ENCODE results near the gene ATP6V1E1.

DNA sequence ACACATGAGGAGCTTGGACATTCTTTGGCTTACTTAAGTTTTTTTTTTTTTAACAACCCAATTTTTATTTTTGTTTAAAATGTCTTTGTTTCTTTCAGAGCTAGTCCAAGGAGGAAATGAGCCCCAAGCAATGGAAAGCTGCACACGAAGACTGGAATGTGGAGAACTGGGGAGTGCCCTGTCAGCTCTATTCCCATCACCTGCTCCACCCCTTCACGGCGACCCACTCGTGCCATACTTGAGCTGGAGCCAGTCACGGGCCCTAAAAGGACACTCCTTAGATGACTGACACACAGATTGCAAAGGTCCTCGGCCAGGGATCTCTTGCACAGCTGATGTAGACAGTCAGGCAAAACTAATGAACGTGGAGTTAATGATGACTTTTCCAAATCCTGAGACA, 75.8 kb downstream of the ATP6V1E1 start:
- no peak for TF ChIP-seq POLR2A (IDR thresholded peaks at IDR 0.05)
- TF ChIP-seq, protein P1, sequence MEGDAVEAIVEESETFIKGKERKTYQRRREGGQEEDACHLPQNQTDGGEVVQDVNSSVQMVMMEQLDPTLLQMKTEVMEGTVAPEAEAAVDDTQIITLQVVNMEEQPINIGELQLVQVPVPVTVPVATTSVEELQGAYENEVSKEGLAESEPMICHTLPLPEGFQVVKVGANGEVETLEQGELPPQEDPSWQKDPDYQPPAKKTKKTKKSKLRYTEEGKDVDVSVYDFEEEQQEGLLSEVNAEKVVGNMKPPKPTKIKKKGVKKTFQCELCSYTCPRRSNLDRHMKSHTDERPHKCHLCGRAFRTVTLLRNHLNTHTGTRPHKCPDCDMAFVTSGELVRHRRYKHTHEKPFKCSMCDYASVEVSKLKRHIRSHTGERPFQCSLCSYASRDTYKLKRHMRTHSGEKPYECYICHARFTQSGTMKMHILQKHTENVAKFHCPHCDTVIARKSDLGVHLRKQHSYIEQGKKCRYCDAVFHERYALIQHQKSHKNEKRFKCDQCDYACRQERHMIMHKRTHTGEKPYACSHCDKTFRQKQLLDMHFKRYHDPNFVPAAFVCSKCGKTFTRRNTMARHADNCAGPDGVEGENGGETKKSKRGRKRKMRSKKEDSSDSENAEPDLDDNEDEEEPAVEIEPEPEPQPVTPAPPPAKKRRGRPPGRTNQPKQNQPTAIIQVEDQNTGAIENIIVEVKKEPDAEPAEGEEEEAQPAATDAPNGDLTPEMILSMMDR (IDR thresholded peaks at IDR 0.05): no peak

All from adrenal gland (tissue), 5 donors.